Natural killer cell (primary cell): Measurements from ENCODE around the gene ADGRE1. TPM values are rescaled to one million over a fixed set of nuclear protein-coding genes. Genes with fewer than 3 reads are reported as not detected.

ENCODE experiments used
- ATAC-seq, 3 donors: fragments of 150-1000 bp in 2 of 3; fragments of 200-7000 bp in 1 of 3; cut with Tn5 transposase; 1 replicate in 1 of 3; 2 replicates in 2 of 3; pipeline ENCODE4 v1.10.0; 2021; ENCODE audit warnings: mild to moderate bottlenecking in 2 of 3, moderate library complexity in 2 of 3
- DNase-seq, 2 donors: peaks; one replicate each; pipeline versions ENCODE4 v3.0.0 to v3.0.0-alpha.2; 2013 to 2021; ENCODE audit warnings: mixed read lengths in 1 of 2
- H3K27ac ChIP-seq: one replicate; pipeline ENCODE4 v1.5.1; 2013; ENCODE audit warnings: mild to moderate bottlenecking, low read length
- H3K27me3 ChIP-seq: one replicate; pipeline ENCODE4 v1.6.1; 2013; ENCODE audit warnings: low read length; ENCODE audit not compliant: control insufficient read depth, insufficient read depth
- H3K36me3 ChIP-seq: one replicate; pipeline ENCODE4 v1.6.1; 2013; ENCODE audit warnings: low read length; ENCODE audit not compliant: control insufficient read depth, insufficient read depth
- H3K4me1 ChIP-seq: one replicate; pipeline ENCODE4 v1.6.1; 2013; ENCODE audit warnings: low read length; ENCODE audit not compliant: control insufficient read depth, insufficient read depth
- H3K4me3 ChIP-seq: one replicate; pipeline ENCODE4 v1.5.1; 2013; ENCODE audit warnings: low read length
- H3K9me3 ChIP-seq: one replicate; pipeline ENCODE4 v1.6.1; 2013; ENCODE audit warnings: low read length; ENCODE audit not compliant: control insufficient read depth, insufficient read depth
- H3K27ac Mint-ChIP-seq, 2 donors: one replicate each; pipeline ENCODE4 v1.8.0; 2022; ENCODE audit warnings: mild to moderate bottlenecking in 2 of 2, mixed read lengths in 2 of 2, moderate library complexity in 1 of 2
- H3K27me3 Mint-ChIP-seq, 2 donors: one replicate each; pipeline ENCODE4 v1.8.0; 2022; ENCODE audit warnings: low read depth in 2 of 2, mixed read lengths in 2 of 2
- H3K36me3 Mint-ChIP-seq: one replicate; pipeline ENCODE4 v1.8.0; 2022; ENCODE audit warnings: mixed read lengths
- H3K4me1 Mint-ChIP-seq, 2 donors: one replicate each; pipeline ENCODE4 v1.8.0; 2022; ENCODE audit warnings: mixed read lengths in 2 of 2
- H3K4me3 Mint-ChIP-seq: one replicate; pipeline ENCODE4 v1.8.0; 2022; ENCODE audit warnings: mild to moderate bottlenecking, moderate library complexity, mixed read lengths
- H3K9me3 Mint-ChIP-seq, 2 donors: one replicate each; pipeline ENCODE4 v1.8.0; 2022; ENCODE audit warnings: mixed read lengths in 2 of 2
- WGBS: methylation state at CpG from one replicate; pipeline ENCODE4 v1.1.7; 2013; ENCODE audit warnings: missing lambda C conversion rate; ENCODE audit not compliant: insufficient coverage; 5-methylcytosine and 5-hydroxymethylcytosine counted together
- intact Hi-C: fragments of 100-400 bp; cut with micrococcal nuclease; formaldehyde crosslinking; loops from one replicate; pipeline ENCODE4 v1.14.2; 2022
- total RNA-seq, 4 donors: library from RNA; stranded (reverse); fragments of 120-200 nt in 1 of 4; gene quantifications; one replicate each; pipeline versions ENCODE4 v1.2.3 to v1.2.4, GENCODE V29; 2013 to 2022
- TF ChIP-seq, protein P1 (sequence below): fragments of 200-600 bp; IDR thresholded peaks from one replicate; pipeline ENCODE4 v1.8.0; 2022; ENCODE audit warnings: antibody characterized with exemption

The ADGRE1 gene
- total RNA-seq, 3 donors from 2014 or later (not counting 1 experiment from before 2014, with no cell fraction given): 2.6 to 13.7 (median 13.0) TPM

- TF ChIP-seq, protein P1, sequence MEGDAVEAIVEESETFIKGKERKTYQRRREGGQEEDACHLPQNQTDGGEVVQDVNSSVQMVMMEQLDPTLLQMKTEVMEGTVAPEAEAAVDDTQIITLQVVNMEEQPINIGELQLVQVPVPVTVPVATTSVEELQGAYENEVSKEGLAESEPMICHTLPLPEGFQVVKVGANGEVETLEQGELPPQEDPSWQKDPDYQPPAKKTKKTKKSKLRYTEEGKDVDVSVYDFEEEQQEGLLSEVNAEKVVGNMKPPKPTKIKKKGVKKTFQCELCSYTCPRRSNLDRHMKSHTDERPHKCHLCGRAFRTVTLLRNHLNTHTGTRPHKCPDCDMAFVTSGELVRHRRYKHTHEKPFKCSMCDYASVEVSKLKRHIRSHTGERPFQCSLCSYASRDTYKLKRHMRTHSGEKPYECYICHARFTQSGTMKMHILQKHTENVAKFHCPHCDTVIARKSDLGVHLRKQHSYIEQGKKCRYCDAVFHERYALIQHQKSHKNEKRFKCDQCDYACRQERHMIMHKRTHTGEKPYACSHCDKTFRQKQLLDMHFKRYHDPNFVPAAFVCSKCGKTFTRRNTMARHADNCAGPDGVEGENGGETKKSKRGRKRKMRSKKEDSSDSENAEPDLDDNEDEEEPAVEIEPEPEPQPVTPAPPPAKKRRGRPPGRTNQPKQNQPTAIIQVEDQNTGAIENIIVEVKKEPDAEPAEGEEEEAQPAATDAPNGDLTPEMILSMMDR: no peak
- Histone ChIP-seq H3K27me3 (no peaks in the 10 kb centered on the region), H3K4me1 (no peaks in the 10 kb centered on the region), H3K36me3 (peaks cover 78% of the 10 kb centered on the region), H3K9me3 (no peaks in the 10 kb centered on the region), H3K4me3 (no peak overlapping the region), H3K27ac (no peak overlapping the region)
- peaks cover 0 to 6% of the 10 kb centered on the region in 2 donors for H3K4me1 Mint-ChIP-seq
- H3K27ac Mint-ChIP-seq: no peak overlapping the region
- no peaks in the 10 kb centered on the region for H3K27me3 Mint-ChIP-seq
- intact Hi-C loops: no loop called here
- no peak for ATAC-seq
- WGBS: 100% methylated on average over 1 of the region's 1 CpG
- H3K4me3 Mint-ChIP-seq: no peak overlapping the region
- no peaks in the 10 kb centered on the region for H3K36me3 Mint-ChIP-seq
- no peaks in the 10 kb centered on the region for H3K9me3 Mint-ChIP-seq
- no peak for DNase-seq
Measured at GRCh38 chr19:6852001-6852400, 35.4 kb upstream of the ADGRE1 start.

DNA sequence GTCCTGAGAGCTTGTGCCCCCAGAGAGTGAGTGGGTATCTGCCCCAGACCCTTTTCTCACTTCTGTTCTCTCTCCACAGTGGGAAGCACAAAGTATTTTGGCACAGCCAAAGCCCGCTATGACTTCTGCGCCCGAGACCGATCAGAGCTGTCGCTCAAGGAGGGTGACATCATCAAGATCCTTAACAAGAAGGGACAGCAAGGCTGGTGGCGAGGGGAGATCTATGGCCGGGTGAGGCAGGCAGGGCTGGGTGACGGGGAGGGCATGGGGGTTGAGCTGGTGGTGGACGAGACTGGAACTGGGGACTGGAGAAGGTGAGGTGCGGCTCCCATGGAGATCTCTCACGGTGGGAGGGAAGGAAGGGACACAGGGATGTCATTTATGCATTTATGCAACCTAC lies 33.5 kb upstream of the ADGRE1 start:
- Histone ChIP-seq H3K4me3 (no peak overlapping the region), H3K4me1 (no peaks in the 10 kb centered on the region), H3K9me3 (no peaks in the 10 kb centered on the region), H3K27ac (no peak overlapping the region), H3K27me3 (no peaks in the 10 kb centered on the region), H3K36me3 (peaks cover 67% of the 10 kb centered on the region)
- H3K4me1 Mint-ChIP-seq: peaks cover 0 to 6% of the 10 kb centered on the region in 2 donors
- ATAC-seq (no peak), DNase-seq (no peak)
- no peaks in the 10 kb centered on the region for H3K27me3 Mint-ChIP-seq
- H3K4me3 Mint-ChIP-seq: no peak overlapping the region
- peak overlapping the region in 1 of 2 donors; percentile 70 for H3K27ac Mint-ChIP-seq
- intact Hi-C loops: no loop called here
- TF ChIP-seq, protein P1: no peak
- H3K36me3 Mint-ChIP-seq: no peaks in the 10 kb centered on the region
- no peaks in the 10 kb centered on the region for H3K9me3 Mint-ChIP-seq
- WGBS: 98% methylated on average over 11 of the region's 11 CpGs

- WGBS: 98% methylated on average over 2 of the region's 2 CpGs
- H3K9me3 Mint-ChIP-seq: no peaks in the 10 kb centered on the region
- peaks cover 0 to 6% of the 10 kb centered on the region in 2 donors for H3K4me1 Mint-ChIP-seq
- no peaks in the 10 kb centered on the region for H3K4me1 ChIP-seq
- no peaks in the 10 kb centered on the region for H3K27me3 ChIP-seq
- TF ChIP-seq, protein P1: no peak
- H3K27ac Mint-ChIP-seq: peak overlapping the region in 1 of 2 donors; percentile 70
- H3K36me3 Mint-ChIP-seq: no peaks in the 10 kb centered on the region
- ATAC-seq: no peak
- no peak for DNase-seq
- H3K9me3 ChIP-seq: no peaks in the 10 kb centered on the region
- H3K27me3 Mint-ChIP-seq: no peaks in the 10 kb centered on the region
- H3K27ac ChIP-seq: no peak overlapping the region
- H3K4me3 ChIP-seq: no peak overlapping the region
- H3K4me3 Mint-ChIP-seq: no peak overlapping the region
- intact Hi-C loops: no loop called here
- H3K36me3 ChIP-seq: peaks cover 62% of the 10 kb centered on the region
Measured at GRCh38 chr19:6854758-6855157, 32.6 kb upstream of the ADGRE1 start.

DNA sequence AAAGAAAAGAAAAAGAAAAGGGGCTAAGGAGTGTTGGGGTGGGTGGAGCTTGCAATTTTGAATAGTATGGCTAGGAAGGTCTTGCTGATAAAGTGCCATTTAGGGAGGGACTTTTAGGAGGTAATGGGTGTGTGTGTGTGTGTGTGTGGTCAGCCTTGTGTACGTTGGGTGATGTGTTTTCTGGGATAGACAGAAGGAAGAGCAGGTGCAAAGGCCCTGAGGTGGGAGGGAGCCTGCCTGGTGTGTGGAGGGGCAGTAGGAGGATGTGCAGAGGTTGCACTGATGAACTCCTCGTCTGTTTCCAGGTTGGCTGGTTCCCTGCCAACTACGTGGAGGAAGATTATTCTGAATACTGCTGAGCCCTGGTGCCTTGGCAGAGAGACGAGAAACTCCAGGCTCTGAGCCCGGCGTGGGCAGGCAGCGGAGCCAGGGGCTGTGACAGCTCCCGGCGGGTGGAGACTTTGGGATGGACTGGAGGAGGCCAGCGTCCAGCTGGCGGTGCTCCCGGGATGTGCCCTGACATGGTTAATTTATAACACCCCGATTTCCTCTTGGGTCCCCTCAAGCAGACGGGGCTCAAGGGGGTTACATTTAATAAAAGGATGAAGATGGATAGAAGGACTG lies 30.5 kb upstream of the ADGRE1 start:
- WGBS: 90% methylated on average over 14 of the region's 14 CpGs

More for the DNA sequence above, 30.5 kb upstream of the ADGRE1 start:
- TF ChIP-seq, protein P1: no peak
- Histone ChIP-seq H3K4me1 (no peaks in the 10 kb centered on the region), H3K36me3 (peaks cover 43% of the 10 kb centered on the region), H3K27ac (no peak overlapping the region), H3K4me3 (no peak overlapping the region), H3K27me3 (no peaks in the 10 kb centered on the region), H3K9me3 (no peaks in the 10 kb centered on the region)
- Mint-ChIP-seq H3K4me1 (peaks cover 0 to 10% of the 10 kb centered on the region in 2 donors), H3K9me3 (no peaks in the 10 kb centered on the region), H3K4me3 (no peak overlapping the region), H3K36me3 (no peaks in the 10 kb centered on the region), H3K27ac (peak overlapping the region; percentile 68 to 70), H3K27me3 (no peaks in the 10 kb centered on the region)
- intact Hi-C loops: no loop called here
- no peak for DNase-seq
- ATAC-seq: no peak
